ENCODE measurements around the gene TGFBI. TPM values are rescaled to one million over a fixed set of nuclear protein-coding genes. Genes with fewer than 3 reads are reported as not detected.

The TGFBI gene
- polyA plus RNA-seq (ENCODE audit: insufficient read length in 10 of 10), result 100 to 1,000 TPM; 111 to 323 (median 186) TPM
- long read RNA-seq, donor 1, transcript TGFBI-201 (17 exons, 2,804 nt), result major isoform, 15 of 27 reads
- long read RNA-seq, donor 1, partial matches to known transcripts, result 7 of 27 reads
- long read RNA-seq, donor 1, other reads (novel, unspliced or antisense), result 5 of 27 reads
- long read RNA-seq, donor 2, transcript TGFBI-201 (17 exons, 2,804 nt), result major isoform, 8 of 16 reads
- long read RNA-seq, donor 2, partial matches to known transcripts, result 0 of 16 reads
- long read RNA-seq, donor 2, other reads (novel, unspliced or antisense), result 8 of 16 reads
- long read RNA-seq, donor 3, result 0 reads
- long read RNA-seq, donor 4, transcript TGFBI-201 (17 exons, 2,804 nt), result major isoform, 5 of 10 reads
- long read RNA-seq, donor 4, partial matches to known transcripts, result 0 of 10 reads
- long read RNA-seq, donor 4, other reads (novel, unspliced or antisense), result 5 of 10 reads
- long read RNA-seq, donor 5, transcript TGFBI-201 (17 exons, 2,804 nt), result major isoform, 10 of 52 reads
- long read RNA-seq, donor 5, partial matches to known transcripts, result 42 of 52 reads
- long read RNA-seq, donor 5, other reads (novel, unspliced or antisense), result 0 of 52 reads
- long read RNA-seq, donor 6, transcript TGFBI-201 (17 exons, 2,804 nt), result major isoform, 10 of 33 reads
- long read RNA-seq, donor 6, partial matches to known transcripts, result 16 of 33 reads
- long read RNA-seq, donor 6, other reads (novel, unspliced or antisense), result 6 of 33 reads
- long read RNA-seq, donor 7, transcript TGFBI-201 (17 exons, 2,804 nt), result major isoform, 6 of 11 reads
- long read RNA-seq, donor 7, partial matches to known transcripts, result 5 of 11 reads
- long read RNA-seq, donor 7, other reads (novel, unspliced or antisense), result 0 of 11 reads
- long read RNA-seq, donor 8, transcript TGFBI-201 (17 exons, 2,804 nt), result major isoform, 8 of 36 reads
- long read RNA-seq, donor 8, partial matches to known transcripts, result 22 of 36 reads
- long read RNA-seq, donor 8, other reads (novel, unspliced or antisense), result 6 of 36 reads
- long read RNA-seq, donor 9, partial matches to known transcripts, result 0 of 1 reads
- long read RNA-seq, donor 9, other reads (novel, unspliced or antisense), result 0 of 1 reads

DNA sequence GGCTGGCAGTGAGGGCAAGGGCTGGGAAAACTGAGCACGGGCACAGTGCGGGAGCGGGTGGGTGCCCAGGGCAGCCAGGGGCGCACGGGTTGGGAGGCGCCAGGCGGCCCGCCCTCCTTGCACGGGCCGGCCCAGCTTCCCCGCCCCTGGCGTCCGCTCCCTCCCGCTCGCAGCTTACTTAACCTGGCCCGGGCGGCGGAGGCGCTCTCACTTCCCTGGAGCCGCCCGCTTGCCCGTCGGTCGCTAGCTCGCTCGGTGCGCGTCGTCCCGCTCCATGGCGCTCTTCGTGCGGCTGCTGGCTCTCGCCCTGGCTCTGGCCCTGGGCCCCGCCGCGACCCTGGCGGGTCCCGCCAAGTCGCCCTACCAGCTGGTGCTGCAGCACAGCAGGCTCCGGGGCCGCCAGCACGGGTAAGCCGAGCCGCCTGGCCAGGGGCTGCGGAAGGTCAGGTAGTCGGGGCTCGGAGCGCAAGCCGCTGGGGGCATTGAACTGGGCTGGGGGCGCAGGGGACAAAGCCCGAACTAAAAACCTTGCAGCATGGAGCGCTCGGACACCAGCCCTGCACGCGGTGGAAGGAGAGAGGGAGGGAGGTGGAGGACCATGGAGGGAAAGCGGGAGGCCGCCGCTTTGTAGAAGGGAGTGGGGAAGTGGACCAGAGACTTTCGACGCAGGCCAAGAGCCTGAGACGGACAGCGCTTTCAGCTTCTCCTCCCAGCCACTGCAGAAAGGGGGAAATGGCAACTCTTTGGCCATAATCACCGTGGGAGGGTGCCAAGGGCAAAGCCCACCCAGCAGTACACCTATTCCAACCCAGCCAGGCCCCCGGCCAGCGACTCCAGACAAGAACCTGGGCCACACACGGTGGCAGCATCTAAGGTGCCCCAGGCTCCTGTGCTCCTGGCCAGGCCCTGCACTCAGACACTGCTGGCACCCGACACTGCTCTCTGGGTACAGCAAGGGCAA is at the start of gene TGFBI:
Gene TGFBI (plus strand): TSS at position 207 of the 961 bp plus-strand sequence. CDS start 68 bp downstream, at position 275.
- peak; percentile 65 to 90 (median 78) for DNase-seq

DNA sequence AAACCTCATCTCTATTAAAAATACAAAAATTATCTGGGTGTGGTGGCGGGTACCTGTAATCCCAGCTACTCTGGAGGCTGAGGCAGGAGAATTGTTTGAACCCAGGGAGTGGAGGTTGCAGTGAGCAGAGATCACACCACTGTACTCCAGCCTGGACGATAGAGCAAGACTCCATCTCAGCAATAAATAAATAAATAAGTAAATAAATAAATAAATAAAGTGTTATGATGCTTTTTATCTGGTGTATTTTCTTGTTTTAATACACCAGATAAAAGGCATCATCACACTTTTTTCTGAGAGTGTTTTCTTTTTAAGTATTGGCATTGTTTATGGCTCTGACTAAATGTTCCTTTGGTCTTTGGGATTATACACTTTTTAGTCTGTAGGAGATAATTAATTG is 49.8 kb upstream of the TGFBI start:
- DNase-seq, result no peak

DNA sequence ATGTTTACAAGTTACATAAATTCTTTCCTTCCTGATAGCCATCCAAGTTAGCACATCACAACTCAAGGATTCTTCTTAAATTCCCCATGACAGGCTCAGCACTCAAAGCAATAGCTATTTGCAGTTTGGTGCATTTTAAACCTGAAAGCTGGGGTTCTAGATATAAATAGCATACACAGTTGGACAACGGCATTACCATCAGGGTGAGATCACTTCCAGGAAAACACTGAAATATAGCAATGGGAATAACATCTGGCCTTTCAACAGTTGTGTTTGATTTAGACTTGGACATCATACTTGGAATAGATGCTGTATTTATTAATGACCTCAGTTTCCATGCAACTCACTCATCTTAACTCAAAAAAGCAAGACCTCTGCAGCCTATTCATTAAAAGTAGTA is 49.3 kb upstream of the TGFBI start:
- DNase-seq, result peak; percentile 93 to 96 (median 93)

DNA sequence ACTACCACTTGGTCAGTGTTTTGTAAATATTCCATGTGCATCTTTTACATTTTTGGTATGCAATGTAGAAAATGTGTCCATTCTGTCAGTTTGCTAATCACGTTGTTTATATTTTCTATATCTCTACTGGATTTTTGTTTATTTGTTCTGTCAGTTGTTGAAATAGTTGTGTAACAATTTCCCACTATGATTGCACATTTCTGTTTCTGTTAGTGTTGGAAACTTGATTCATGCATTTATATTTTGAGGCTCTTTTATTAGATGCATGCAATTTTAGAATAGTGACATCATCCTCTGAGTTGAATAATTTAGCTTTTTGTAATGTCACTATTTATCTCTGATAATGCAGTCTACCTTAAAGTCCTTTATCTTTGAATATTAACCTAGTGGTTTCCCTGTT is 48.2 kb upstream of the TGFBI start:
- DNase-seq, result no peak

DNA sequence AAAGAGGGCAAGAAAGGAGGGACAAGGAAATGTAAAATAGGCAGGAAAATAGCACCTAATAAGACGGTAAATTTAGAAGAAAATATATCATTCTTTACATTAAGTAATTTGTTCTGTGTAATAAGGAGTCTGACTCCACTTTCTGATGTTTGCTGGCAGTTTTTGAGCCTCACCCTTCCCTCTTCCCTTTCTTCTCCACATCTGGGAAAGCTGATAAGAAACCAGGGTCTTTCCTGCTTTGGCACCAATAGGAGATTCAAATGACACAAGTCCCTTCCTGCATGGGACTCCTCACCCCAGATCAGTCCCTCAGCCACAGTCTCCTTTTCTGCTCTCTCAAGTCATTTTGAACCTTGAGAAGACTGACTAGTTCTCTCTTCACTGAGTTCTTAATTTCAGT is 42.8 kb upstream of the TGFBI start:
- no peak for DNase-seq

DNA sequence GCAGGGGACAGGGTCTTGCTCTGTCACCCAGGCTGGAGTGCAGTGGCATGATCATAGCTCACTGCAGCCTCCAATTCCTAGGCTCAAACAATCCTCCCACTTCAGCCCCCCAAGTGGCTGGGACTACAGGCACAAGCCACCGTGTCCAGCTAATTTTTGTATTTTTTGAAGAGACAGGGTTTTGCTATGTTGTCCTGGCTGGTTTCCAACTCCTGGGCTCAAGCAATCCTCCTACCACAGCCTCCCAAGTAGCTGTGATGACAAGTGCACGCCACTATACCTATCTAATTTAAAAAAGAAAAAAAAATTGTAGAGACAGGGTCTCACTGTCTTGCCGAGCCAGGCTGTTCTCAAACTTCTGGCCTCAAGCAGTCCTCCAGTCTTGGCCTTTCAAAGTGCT is 42.4 kb upstream of the TGFBI start:
- no peak for DNase-seq

DNA sequence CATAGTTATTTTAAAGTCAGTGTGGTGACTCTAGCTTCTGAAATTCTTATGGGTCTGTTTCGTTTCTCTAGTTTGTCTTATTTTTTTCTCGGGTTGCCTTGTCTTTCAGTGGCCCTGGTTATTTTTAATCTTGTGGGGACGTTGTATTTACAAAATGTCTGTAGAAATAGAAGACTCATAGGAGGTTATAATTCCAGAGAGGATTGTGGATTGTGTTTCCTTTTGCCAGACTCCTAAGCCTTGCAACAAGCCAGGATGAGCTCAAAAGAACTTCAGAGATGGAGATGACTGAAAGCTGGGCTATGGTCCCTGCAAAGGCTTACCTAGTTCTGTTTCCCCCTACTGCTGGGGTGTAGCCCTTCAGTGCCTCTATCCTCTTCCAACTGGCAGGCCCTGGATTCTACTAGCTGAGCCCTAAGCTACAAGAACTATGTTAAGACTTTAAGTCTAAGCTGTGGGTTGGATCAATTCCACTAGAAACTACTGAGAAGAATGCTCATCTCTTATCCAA is 41.8 kb upstream of the TGFBI start:
- peak in 1 of 3 donors; percentile 77 for DNase-seq

DNA sequence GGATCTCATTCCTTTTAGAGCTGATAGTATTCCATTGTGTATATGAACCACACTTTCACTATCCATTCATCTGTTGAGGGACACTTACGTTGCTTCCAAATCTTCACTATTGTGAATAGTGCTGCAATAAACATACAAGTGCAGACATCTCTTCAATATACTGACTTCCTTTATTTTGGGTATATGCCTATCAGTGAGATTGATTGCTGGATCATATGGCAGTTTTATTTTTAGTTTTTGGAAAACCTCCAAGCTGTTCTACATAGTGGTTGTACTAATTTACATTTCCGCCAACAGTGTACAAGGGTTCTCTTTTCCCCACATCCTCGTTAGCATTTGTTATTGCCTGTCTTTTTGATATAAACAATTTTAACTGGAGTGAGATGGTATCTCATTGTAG is 40.2 kb upstream of the TGFBI start:
- no peak for DNase-seq

DNA sequence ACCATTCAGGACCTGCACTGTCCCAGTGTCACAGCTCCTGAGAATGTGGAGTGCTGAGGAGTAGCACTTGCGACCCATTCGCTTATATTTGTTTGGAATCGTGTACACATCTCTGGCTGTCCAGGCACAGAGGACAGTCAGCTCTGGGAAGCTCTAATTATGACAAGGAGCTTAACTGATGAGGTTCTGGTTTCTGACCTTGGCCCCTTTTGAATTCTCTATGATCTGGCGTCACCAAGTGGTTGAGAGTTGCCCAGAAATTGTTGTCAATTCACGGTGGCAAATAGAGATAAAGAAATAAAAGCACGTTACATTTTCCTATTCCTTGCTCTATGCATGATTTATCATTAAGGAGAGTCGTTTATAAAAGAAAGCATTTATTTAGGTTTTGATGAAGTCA is 39.1 kb upstream of the TGFBI start:
- DNase-seq, result no peak

DNA sequence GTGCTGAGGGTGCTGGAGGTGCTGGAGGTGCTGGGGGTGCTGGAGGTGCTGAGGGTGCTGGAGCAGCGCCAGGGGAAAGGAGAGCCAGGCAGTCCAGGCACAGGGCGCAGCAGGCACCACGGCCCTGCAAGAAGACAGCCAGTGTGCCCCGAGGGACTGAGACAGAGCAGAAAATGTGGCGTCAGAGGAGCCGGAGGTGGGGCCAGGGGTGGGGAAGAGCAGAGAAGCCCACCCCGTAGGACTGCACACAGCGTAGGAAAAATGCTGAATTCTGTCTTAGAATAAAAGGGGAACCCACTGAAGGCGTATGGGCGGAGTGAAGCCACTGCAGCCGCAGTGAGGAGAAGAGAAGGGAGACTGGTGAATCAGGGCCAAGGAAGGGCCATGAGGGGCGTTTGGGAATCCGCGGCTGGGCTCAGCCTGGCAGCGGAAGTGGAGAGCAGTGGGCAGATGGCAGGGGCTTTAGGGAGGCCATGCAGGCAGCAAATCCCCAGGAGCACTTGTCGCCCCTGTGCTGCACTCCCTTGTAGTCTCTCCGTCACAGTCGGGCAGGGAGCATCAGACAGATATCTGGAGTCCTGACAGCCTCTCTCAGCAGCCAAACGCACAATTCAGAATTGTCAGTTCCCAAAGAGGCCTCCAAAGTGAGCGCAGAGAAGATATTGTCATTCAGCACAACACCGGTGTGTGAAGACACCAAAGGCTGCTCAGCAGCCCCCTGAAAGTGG is 38.1 kb upstream of the TGFBI start:
- no peak for DNase-seq

DNA sequence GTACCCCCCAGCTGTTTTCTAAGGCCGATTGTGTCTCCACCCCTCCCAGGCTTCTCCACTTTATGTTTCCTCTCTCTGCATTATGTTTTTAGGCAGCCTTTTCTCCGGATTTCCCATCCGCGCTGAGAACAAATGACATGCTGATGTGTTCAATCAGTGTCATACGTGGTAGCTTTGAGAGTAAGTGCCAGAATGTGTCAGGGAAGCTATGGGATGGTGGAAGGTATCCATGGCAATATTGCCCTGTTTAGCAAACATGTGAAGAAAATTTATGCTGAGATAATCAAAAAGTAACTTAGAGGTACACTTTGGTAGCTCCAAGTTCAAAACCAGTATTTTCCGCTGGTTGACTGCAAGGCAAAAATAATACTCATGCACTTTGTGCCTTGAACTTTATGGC is 37.4 kb upstream of the TGFBI start:
- no peak for DNase-seq

DNA sequence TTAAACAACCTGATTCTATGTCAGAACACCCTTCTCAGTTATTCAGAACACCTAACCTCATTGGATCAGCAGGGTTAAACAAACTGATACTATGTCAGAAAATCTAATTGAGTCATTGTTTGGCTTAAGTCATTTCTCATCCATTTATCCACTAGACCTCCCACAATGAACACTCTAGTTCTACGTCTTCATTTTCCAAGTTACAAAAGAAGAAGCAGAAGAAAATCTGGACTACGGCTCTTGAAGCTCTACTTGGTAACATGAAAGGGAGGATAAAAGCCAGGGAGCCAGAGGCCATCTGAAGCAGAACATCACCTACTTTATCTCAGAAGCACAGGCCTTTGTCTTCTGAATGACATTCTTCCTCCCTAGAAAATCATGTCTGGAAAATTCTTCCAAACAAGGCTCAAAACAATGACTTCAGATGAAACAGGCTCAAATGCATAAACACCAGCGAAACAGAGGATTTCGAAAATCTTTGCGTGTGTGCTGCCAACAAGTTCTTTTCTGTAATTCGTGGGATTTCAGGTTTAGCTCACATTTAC is 35.4 kb upstream of the TGFBI start:
- peak in 1 of 3 donors; percentile 87 for DNase-seq

DNA sequence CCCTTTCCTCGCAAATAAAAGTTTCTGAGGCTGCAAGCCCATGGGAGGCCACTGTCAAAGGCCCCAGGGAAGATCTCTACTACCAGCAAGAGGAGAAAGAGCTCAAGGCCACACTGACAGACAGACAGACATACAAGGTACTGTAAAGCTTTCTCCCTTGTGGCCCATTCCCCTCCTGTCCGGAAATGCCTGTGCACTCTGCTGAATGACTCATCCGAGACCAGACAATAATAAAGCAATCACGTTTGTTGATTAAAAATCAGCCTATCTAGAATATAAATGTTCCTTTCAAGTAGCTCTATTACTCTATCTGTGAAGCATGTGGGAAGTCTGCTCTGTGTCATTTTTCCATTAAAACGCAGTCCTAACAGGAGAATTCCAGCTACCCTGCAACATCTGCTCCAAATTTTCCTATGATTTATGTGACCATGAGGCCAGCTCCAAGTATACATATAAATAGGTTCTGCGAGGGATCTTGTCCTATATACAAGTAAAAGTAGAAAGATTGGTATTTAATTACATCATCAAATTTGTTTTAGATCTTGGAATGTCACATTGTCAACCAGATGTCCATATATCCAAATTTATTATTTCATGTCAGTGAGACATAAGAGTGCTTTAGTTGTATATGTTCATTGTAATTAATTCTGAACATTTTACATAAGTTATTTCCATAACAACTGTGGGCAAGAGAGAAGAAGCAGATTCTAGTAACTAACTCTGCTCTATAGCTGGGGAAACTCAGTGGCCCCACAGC is 34.7 kb upstream of the TGFBI start:
- DNase-seq, result peak; percentile 82 to 97 (median 94)

DNA sequence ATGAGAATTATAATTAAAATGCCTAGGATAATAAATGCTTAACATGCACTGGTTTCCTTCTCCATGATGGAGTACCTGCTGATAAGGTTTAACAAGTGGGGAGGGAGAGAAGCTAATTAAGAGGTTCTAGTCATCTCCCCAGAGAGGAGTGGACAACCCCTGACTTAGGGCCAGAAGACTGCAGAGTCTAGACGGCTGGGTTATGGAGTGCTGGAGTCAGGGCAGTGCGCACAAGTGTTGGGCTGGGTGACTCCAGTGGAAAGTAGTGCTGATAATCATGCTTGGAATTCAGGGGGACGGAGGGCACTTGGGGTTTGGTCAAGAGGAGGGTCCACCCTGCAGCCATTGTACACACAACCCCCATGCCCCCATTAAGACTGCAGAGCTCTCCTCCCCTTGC is 32.8 kb upstream of the TGFBI start:
- DNase-seq, result no peak

DNA sequence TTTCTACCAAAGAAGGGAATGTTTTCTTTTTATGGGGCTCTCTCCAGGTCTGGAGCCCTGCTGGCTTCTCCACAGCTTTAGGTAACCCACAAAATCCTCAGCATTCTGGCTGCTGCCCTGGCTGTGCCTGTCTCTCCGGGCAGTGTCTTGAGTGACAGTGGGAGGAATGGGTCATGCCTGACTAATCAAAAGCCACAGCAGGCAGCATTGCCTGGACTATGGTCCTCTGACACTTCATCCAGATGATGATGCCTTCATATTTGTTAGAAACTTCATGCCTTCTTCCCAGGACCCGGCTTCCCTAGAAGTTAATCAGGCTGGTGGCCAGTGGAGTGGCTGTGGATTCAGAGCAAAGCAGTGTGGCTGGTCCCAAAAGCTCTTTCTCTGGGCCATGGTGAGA is 32.2 kb upstream of the TGFBI start:
- DNase-seq, result no peak

DNA sequence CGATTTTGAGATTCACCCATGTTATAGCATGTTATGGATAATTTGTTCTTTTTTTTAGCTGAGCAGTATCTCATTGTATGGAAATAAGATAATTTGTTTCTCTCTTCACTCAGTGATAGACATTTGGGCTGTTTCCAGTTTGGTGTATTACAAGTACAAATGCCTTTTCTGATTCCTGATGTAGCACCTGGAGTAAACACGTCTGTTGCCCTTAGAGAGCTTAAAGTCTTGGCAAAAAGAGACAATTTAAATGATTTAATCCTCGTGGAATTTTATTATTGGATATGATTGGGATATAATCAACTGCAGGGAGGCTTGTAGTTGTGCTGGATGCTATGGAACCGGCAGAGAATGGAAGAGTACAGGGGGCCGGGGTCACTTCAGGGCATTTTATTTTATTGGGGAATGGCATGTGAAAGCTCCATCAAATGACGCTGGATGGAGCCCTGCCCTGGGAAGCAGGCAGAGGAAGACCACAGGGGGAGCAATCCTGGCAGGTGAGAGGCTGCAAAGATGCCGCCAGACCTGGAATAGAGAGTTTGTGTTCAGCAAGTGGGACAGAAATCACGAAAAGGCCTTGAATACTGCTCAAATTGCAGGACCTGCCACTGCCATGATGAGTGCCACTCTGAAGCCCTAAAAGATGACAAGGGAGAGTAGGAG is 31.0 kb upstream of the TGFBI start:
- DNase-seq, result peak in 1 of 3 donors; percentile 51

DNA sequence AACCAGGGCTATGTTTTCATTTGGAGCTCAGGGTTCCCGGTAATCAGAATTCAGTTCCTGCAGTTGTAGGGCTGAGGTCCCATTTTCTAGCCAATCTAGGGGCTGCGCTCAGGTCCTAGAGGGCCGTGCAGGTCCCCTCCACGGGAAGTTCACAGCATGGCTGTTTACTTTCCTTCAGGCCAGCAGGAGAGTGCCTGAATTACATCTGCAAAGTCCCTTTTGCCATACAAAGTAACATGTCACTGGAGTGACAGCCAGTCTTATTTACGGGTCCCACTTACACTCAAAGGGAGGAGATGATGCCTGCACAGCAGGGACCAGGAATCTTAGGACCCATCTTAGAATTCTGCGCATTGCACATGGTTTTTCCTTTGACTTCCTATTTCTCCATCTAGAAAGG is 29.9 kb upstream of the TGFBI start:
- no peak for DNase-seq

DNA sequence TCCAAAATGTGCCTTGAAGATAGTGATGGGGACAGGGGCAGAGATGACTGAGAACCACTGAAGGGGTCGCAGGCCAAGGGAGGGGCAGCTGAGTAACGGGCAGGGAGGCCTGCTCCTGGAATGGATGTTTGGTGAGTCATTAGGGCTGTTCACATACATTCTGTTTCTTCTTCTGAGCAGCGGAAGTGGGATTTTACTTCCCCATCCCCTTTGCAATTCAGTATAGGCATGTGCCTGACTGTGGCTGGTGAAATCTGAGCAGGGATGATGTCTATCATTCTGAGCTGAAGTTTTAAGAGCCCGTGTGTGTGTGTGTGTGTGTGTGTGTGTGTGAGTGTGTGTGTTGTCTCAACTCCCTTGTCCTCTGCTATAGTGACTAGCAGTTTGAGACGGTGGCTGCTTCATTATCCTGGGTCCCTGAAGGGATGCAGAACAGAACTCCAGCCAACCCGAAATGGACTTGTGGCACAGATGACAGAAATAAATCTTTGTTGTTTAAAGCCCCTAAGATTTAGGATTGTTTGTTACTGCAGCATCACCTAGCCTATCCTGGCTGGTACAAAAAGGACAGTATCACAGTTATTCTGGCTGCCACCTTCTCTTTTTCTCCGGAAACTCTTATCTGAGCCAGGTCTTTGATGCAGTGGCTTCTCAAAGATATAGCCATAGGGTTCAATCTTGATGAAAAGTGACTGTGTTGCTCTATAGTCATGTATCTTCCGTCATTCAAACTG is 29.2 kb upstream of the TGFBI start:
- DNase-seq, result peak in 2 of 3 donors; percentile 54 to 95
